ENCODE measurements around the gene SNAP47. TPM values are rescaled to one million over a fixed set of nuclear protein-coding genes. Genes with fewer than 3 reads are reported as not detected.

SNAP47 gene
- total RNA-seq, 4 donors from 2014 or later, result 24.1 to 49.0 (median 38.4) TPM

GRCh38 chr1:227777156-227777555, 41.9 kb downstream of the SNAP47 start:
- intact Hi-C loops (cut with DNase I; ENCODE audit: low total_unique reads), result no loop called here
- Histone ChIP-seq H3K4me1 (peaks cover 0 to 4% (median 0%) of the 10 kb centered on the region in 4 donors), H3K9me3 (no peaks in the 10 kb centered on the region), H3K27me3 (no peaks in the 10 kb centered on the region), H3K4me3 (no peak overlapping the region), H3K27ac (no peak overlapping the region), H3K36me3 (no peaks in the 10 kb centered on the region)
- in situ Hi-C loops (cut with MboI; ENCODE audit: low pct_ligation_motif_present in 1 of 4, low pct_unique_long_range_greater_than_20kb in 1 of 4, low sequenced_read_pairs in 3 of 4), result no loop called here
- 84 to 90% methylated on average over 2 to 11 of the region's 11 CpGs for WGBS, 2 donors (ENCODE audit: low coverage in 1 of 2)
- no peak for TF ChIP-seq CTCF (IDR thresholded peaks at IDR 0.05)
- no peak for TF ChIP-seq POLR2AphosphoS5 (IDR thresholded peaks at IDR 0.05)
- no peak for TF ChIP-seq EP300 (IDR thresholded peaks at IDR 0.05; ENCODE audit: low read depth)
- no peak for TF ChIP-seq POLR2A (IDR thresholded peaks at IDR 0.05)
- no peak for DNase-seq

- no peak for DNase-seq
- Histone ChIP-seq H3K4me1 (peaks cover 0 to 4% (median 0%) of the 10 kb centered on the region in 4 donors), H3K36me3 (no peaks in the 10 kb centered on the region), H3K27me3 (no peaks in the 10 kb centered on the region), H3K4me3 (no peak overlapping the region), H3K9me3 (no peaks in the 10 kb centered on the region), H3K27ac (no peak overlapping the region)
- in situ Hi-C loops (cut with MboI; ENCODE audit: low pct_ligation_motif_present in 1 of 4, low pct_unique_long_range_greater_than_20kb in 1 of 4, low sequenced_read_pairs in 3 of 4) (no loop called here), intact Hi-C loops (cut with DNase I; ENCODE audit: low total_unique reads) (no loop called here)
- 89% methylated on average over 4 of the region's 4 CpGs; no CpG with 5 or more reads in 1 of the 2 donors for WGBS, 2 donors (ENCODE audit: low coverage in 1 of 2)
- TF ChIP-seq POLR2AphosphoS5 (IDR thresholded peaks at IDR 0.05) (no peak), EP300 (IDR thresholded peaks at IDR 0.05; ENCODE audit: low read depth) (no peak), CTCF (IDR thresholded peaks at IDR 0.05) (no peak), POLR2A (IDR thresholded peaks at IDR 0.05) (no peak)
These were observed 42.4 kb downstream of the SNAP47 start for GRCh38 chr1:227777646-227778045.

- intact Hi-C loops (cut with DNase I; ENCODE audit: low total_unique reads) (no loop called here), in situ Hi-C loops (cut with MboI; ENCODE audit: low pct_ligation_motif_present in 1 of 4, low pct_unique_long_range_greater_than_20kb in 1 of 4, low sequenced_read_pairs in 3 of 4) (no loop called here)
- no peak for DNase-seq
- no peaks in the 10 kb centered on the region for H3K9me3 ChIP-seq
- no peak overlapping the region for H3K27ac ChIP-seq
- TF ChIP-seq POLR2A (IDR thresholded peaks at IDR 0.05), result no peak
- TF ChIP-seq POLR2AphosphoS5 (IDR thresholded peaks at IDR 0.05), result no peak
- no peak for TF ChIP-seq CTCF (IDR thresholded peaks at IDR 0.05)
- 82% methylated on average over 8 of the region's 8 CpGs; no CpG with 5 or more reads in 1 of the 2 donors for WGBS, 2 donors (ENCODE audit: low coverage in 1 of 2)
- H3K27me3 ChIP-seq, result no peaks in the 10 kb centered on the region
- peaks cover 0 to 4% (median 0%) of the 10 kb centered on the region in 4 donors for H3K4me1 ChIP-seq
- H3K4me3 ChIP-seq, result no peak overlapping the region
- no peaks in the 10 kb centered on the region for H3K36me3 ChIP-seq
These were observed 43.2 kb downstream of the SNAP47 start for GRCh38 chr1:227778401-227778947.

GRCh38 chr1:227779021-227779441, 43.8 kb downstream of the SNAP47 start:
- in situ Hi-C loops (cut with MboI; ENCODE audit: low pct_ligation_motif_present in 1 of 4, low pct_unique_long_range_greater_than_20kb in 1 of 4, low sequenced_read_pairs in 3 of 4), result no loop called here
- no peak for DNase-seq
- Histone ChIP-seq H3K9me3 (no peaks in the 10 kb centered on the region), H3K27me3 (no peaks in the 10 kb centered on the region), H3K4me3 (no peak overlapping the region), H3K4me1 (peaks cover 0 to 3% (median 0%) of the 10 kb centered on the region in 4 donors), H3K36me3 (no peaks in the 10 kb centered on the region), H3K27ac (no peak overlapping the region)
- intact Hi-C loops (cut with DNase I; ENCODE audit: low total_unique reads), result no loop called here
- TF ChIP-seq EP300 (IDR thresholded peaks at IDR 0.05; ENCODE audit: low read depth) (no peak), CTCF (IDR thresholded peaks at IDR 0.05) (no peak), POLR2A (IDR thresholded peaks at IDR 0.05) (no peak), POLR2AphosphoS5 (IDR thresholded peaks at IDR 0.05) (no peak)
- WGBS, 2 donors (ENCODE audit: low coverage in 1 of 2), result 98% methylated on average over 9 of the region's 10 CpGs; no CpG with 5 or more reads in 1 of the 2 donors
